GM19025 (cell line): ENCODE data around the gene RASGRF1.
"Not testable (repeated sequence)": the region's sequence is repeated elsewhere in the genome, so short reads cannot be mapped to it uniquely, and the experiment has no call there.

Source experiments
- ATAC-seq: cut with Tn5 transposase; IDR thresholded peaks from one replicate; pipeline ENCODE4 v1.9.1; 2021; ENCODE audit warnings: mild to moderate bottlenecking, low read depth, moderate library complexity; ENCODE audit not compliant: unreplicated experiment

The RASGRF1 gene

GRCh38 chr15:79017953-79018352 lies 72.6 kb downstream of the RASGRF1 start:
- ATAC-seq = no peak

GRCh38 chr15:79016527-79017170 lies 73.9 kb downstream of the RASGRF1 start:
- no peak for ATAC-seq

GRCh38 chr15:79015416-79015815 lies 75.2 kb downstream of the RASGRF1 start:
- no peak for ATAC-seq

GRCh38 chr15:79010278-79010677 lies 80.3 kb downstream of the RASGRF1 start:
- no peak for ATAC-seq

- ATAC-seq = no peak
These were observed 81.2 kb downstream of the RASGRF1 start for GRCh38 chr15:79009379-79009778.

GRCh38 chr15:79008659-79009058 lies 81.9 kb downstream of the RASGRF1 start:
- no peak for ATAC-seq

- no peak for ATAC-seq
These were observed 83.5 kb downstream of the RASGRF1 start for GRCh38 chr15:79007066-79007465.

- ATAC-seq = no peak
These were observed 84.5 kb downstream of the RASGRF1 start for GRCh38 chr15:79006071-79006470.

GRCh38 chr15:79004336-79004735 lies 86.2 kb downstream of the RASGRF1 start:
- peak; percentile 69 for ATAC-seq

- ATAC-seq = no peak
These were observed 86.7 kb downstream of the RASGRF1 start for GRCh38 chr15:79003896-79004295.

- ATAC-seq = no peak
These were observed 87.3 kb downstream of the RASGRF1 start for GRCh38 chr15:79003301-79003700.

- ATAC-seq = no peak
These were observed 88.0 kb downstream of the RASGRF1 start for GRCh38 chr15:79002581-79002980.

GRCh38 chr15:78999636-79000035 lies 90.9 kb downstream of the RASGRF1 start:
- no peak for ATAC-seq

- no peak for ATAC-seq
These were observed 92.1 kb downstream of the RASGRF1 start for GRCh38 chr15:78998526-78998925.

- ATAC-seq = no peak
These were observed 92.5 kb downstream of the RASGRF1 start for GRCh38 chr15:78997981-78998499.

GRCh38 chr15:78996894-78997275 lies 93.7 kb downstream of the RASGRF1 start:
- ATAC-seq = no peak

- ATAC-seq = no peak
These were observed 94.4 kb downstream of the RASGRF1 start for GRCh38 chr15:78995921-78996893.

- ATAC-seq = not testable (repeated sequence)
These were observed 95.4 kb downstream of the RASGRF1 start for GRCh38 chr15:78995161-78995560.

GRCh38 chr15:78993931-78994530 lies 96.5 kb downstream of the RASGRF1 start:
- no peak for ATAC-seq

GRCh38 chr15:78993257-78993930 lies 97.2 kb downstream of the RASGRF1 start:
- ATAC-seq = no peak
